PC-9 (cell line): ENCODE measurements around the gene ZNF653.

Experiments
- CTCF ChIP-seq: fragments of 200-600 bp; sonication (generic); conservative IDR thresholded peaks from 2 replicates; pipeline ENCODE4 v1.6.1; 2017; ENCODE audit warnings: mixed run types, antibody characterized with exemption, mild to moderate bottlenecking, moderate library complexity
- EZH2 ChIP-seq: fragments of 200-600 bp; sonication (generic); IDR thresholded peaks from 2 replicates; pipeline ENCODE4 v1.8.0; 2017; ENCODE audit warnings: antibody characterized with exemption, low read depth

GRCh38 chr19:11448410-11448809 lies 57.2 kb downstream of the ZNF653 start:
- no peak for TF ChIP-seq CTCF
- TF ChIP-seq EZH2, result no peak
